NCI-H1694 treated with DMSO at 0.1 percent for 48 hours (cell line): Measurements from ENCODE around the gene PWP1.
A peak's percentile ranks its signal among the peaks of the same experiment; 100 is the strongest.

Experiments used
- DNase-seq: peaks from one replicate; lab custom pipeline; 2025; lab: John Stamatoyannopoulos, UW

PWP1 gene

GRCh38 chr12:107685360-107686248 lies at the start of gene PWP1:
TSS of gene PWP1 (plus strand) at chr12:107685799. CDS start at chr12:107685900, 101 bp downstream.
- peak; percentile 77 for DNase-seq

- DNase-seq = no peak
These were observed 44.4 kb upstream of the PWP1 start for GRCh38 chr12:107641154-107641553.

- DNase-seq = no peak
These were observed 43.4 kb upstream of the PWP1 start for GRCh38 chr12:107642240-107642639.

- no peak for DNase-seq
These were observed 39.8 kb upstream of the PWP1 start for GRCh38 chr12:107645630-107646333.

- DNase-seq = no peak
These were observed 39.2 kb upstream of the PWP1 start for GRCh38 chr12:107646436-107646835.

GRCh38 chr12:107649661-107650061 lies 35.9 kb upstream of the PWP1 start:
- no peak for DNase-seq

- DNase-seq = no peak
These were observed 34.6 kb upstream of the PWP1 start for GRCh38 chr12:107650977-107651376.

- DNase-seq = no peak
These were observed 33.8 kb upstream of the PWP1 start for GRCh38 chr12:107651571-107652449.

- DNase-seq = no peak
These were observed 32.1 kb upstream of the PWP1 start for GRCh38 chr12:107653519-107653918.

- no peak for DNase-seq
These were observed 30.7 kb upstream of the PWP1 start for GRCh38 chr12:107654873-107655272.

GRCh38 chr12:107655281-107656065 lies 30.1 kb upstream of the PWP1 start:
- no peak for DNase-seq

GRCh38 chr12:107656302-107656701 lies 29.3 kb upstream of the PWP1 start:
- DNase-seq = no peak

- no peak for DNase-seq
These were observed 28.5 kb upstream of the PWP1 start for GRCh38 chr12:107657133-107657532.

GRCh38 chr12:107657621-107658020 lies 28.0 kb upstream of the PWP1 start:
- DNase-seq = no peak

GRCh38 chr12:107660235-107660634 lies 25.4 kb upstream of the PWP1 start:
- DNase-seq = no peak

- no peak for DNase-seq
These were observed 24.7 kb upstream of the PWP1 start for GRCh38 chr12:107660861-107661415.

- DNase-seq = no peak
These were observed 23.8 kb upstream of the PWP1 start for GRCh38 chr12:107661830-107662229.

GRCh38 chr12:107662484-107662883 lies 23.1 kb upstream of the PWP1 start:
- DNase-seq = no peak

GRCh38 chr12:107663277-107663676 lies 22.3 kb upstream of the PWP1 start:
- no peak for DNase-seq

GRCh38 chr12:107666009-107666408 lies 19.6 kb upstream of the PWP1 start:
- no peak for DNase-seq

GRCh38 chr12:107667464-107667863 lies 18.1 kb upstream of the PWP1 start:
- DNase-seq = no peak
